Dermis blood vessel endothelial cell (primary cell): ENCODE data around the gene CFHR1. TPM values are rescaled to one million over a fixed set of nuclear protein-coding genes. Genes with fewer than 3 reads are reported as not detected.

Experiments
- DNase-seq: peaks from one replicate; pipeline ENCODE4 v3.0.0; 2010
- total RNA-seq: library from RNA; depleted of rRNA; stranded (reverse); fragments of >200 nt; gene quantifications from 2 replicates; pipeline ENCODE4 v1.2.3, GENCODE V29; 2014

CFHR1 gene
- total RNA-seq, 1 donor from 2014 or later: not detected

- DNase-seq: no peak
Observed at GRCh38 chr1:196877964-196878363, 58.4 kb downstream of the CFHR1 start.

Other genes with a start within 250 kb of the CFHR1 start
- 0.14 and 0.17 TPM in 2 replicates for gene KCNT2, start 211.3 kb upstream of the CFHR1 start, total RNA-seq
- 56.6 and 74.4 TPM in 2 replicates for gene CFH, start 167.7 kb upstream of the CFHR1 start, total RNA-seq
- not detected in 2 replicates for gene CFHR3, start 44.9 kb upstream of the CFHR1 start, total RNA-seq
- not detected in 2 replicates for gene CFHR4, start 68.3 kb downstream of the CFHR1 start, total RNA-seq
- gene CFHR2, start 124.0 kb downstream of the CFHR1 start, total RNA-seq: not detected in 2 replicates
- not detected in 2 replicates for gene CFHR5, start 157.8 kb downstream of the CFHR1 start, total RNA-seq
- gene F13B, start 247.5 kb downstream of the CFHR1 start, total RNA-seq: not detected in 2 replicates